ENCODE measurements around the gene TLX2.
"Not testable (repeated sequence)": the region's sequence is repeated elsewhere in the genome, so short reads cannot be mapped to it uniquely, and the experiment has no call there.

TLX2 gene

DNA sequence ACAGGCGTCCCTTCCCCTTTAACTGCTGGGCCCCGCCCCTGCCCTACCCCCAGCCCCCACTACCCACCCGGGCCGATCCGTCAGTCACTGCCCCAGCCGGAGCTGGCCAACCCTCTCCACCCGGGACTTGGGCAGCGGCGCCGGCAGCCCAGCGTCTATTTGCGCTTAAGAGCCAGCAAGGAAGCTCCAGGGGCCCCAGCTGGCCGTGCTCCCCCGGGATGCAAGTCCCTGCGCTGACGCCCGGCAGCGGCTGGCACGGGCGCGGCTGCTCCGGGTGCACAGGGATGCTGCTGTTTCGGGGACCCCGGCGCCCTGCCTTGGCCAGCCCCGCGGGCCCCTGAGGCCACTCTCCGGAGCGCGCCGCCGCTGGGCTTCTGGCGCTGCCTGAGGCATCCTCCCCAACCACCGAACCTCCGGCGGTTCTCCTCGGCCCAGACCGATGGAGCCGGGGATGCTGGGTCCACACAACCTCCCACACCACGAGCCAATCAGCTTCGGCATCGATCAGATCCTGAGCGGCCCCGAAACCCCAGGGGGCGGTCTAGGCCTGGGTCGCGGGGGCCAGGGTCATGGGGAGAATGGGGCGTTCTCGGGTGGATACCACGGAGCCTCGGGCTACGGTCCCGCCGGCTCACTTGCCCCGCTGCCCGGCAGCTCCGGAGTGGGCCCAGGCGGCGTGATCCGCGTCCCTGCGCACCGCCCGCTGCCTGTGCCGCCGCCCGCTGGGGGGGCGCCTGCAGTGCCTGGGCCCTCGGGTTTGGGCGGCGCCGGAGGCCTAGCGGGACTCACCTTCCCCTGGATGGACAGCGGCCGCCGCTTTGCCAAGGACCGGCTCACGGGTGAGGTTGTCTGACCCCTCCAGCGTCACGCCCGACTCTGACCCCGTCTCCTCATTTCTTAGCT lies at the start of gene TLX2:
Gene TLX2, plus strand, starts transcription at position 83 of the 903 bp plus-strand sequence. Its CDS starts 357 bp downstream, at position 440.
- TF ChIP-seq ZNF274 (IDR thresholded peaks at IDR 0.05; ENCODE audit: low read depth, low read length): no peak
- no peak within 1 kb of the TSS; the same call in 1 of the 2 replicates for H3K4me3 ChIP-seq (ENCODE audit: low read length)

DNA sequence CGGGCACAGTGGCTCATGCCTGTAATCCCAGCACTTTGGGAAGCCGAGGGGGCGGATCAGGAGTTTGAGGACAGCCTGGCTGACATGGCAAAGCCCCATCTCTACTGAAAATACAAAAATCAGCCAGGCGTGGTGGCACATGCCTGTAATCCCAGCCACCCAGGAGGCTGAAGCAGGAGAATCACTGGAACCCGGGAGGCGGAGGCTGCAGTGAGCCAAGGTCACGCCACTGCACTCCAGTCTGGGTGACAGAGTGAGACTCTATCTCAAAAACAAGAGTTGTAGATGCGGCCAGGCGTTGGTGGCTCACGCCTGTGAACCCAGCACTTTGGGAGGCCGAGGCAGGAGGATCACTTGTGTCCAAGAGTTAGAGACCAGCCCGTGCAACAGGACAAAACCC lies 43.5 kb upstream of the TLX2 start:
- not testable (repeated sequence) for H3K4me3 ChIP-seq (ENCODE audit: low read length)

DNA sequence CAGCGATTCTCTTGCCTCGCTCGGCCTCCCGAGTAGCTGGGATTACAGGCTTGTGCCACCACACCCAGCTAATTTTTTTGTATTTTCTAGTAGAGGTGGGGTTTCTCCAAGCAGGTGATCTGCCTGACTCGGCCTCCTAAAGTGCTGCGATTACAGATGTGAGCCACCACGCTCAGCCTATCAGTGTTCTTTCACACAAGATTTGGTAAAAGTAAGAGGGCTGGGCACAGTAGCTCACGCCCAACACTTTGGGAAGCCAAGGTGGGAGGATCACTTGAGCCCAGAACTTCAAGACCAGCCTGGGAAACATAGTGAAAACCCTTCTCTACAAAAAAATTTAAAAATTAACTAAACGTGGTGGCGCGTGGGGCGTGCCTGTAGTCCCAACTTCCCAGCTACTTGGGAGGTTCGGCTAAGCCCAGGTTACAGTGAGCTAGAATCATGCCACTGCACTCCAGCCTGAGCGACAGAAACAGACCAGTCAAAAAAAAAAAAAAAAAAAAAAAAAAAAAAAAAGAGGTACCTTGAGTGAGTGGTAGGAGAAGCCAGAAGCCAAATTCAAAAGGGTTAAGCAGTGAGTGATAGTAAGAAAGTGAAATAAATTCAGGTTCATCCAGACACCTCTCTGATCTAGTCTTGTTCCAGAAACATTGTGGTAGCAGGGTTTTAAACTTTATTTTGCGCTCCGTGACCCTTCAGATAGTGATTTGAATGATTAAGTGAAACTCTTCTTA lies 42.8 kb upstream of the TLX2 start:
- no peak for TF ChIP-seq ZNF274 (IDR thresholded peaks at IDR 0.05; ENCODE audit: low read depth, low read length)
- H3K4me3 ChIP-seq (ENCODE audit: low read length): peak overlapping the region; percentile 69

DNA sequence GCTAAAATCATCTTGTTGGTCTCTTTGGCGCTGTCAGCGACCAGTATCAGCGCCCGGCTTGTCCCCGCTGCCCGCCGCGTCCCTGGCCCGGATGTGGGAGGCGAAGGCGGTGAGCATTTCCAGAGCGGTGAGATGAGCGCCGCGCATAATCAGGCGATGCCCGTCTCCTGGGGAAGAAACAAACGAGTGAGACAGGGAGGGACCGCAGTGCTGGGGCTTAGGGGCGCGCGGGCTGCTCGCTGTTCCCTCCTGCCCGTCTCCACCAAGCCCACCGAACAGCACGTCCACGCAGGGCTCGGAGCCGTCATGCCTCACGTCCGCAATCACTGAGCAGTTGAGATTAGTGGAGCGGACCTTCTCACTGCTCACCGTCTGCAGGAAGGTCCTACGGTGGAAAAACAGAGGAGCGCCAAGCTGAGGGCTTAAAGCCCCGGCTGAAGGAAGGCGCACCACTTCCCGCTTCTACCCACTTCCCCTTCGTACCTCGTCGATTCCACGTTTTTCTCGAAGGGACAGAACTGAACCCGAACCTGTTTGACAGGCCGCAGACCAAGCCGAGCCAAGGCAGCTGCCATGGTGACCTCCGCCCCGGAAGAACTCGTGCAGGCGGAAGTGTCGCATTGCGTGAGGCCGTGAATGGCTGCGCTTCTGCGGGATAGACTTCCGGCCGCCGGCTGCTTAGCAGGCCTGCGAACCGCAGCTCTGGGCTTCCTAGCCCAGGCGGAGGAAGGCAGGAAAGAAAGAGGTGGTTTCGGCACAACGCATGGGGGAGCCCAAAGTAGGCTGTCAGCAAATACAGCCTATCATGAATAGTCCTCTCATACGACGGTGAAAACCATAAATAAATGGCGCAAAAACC lies 41.9 kb upstream of the TLX2 start, which contains the start of gene MRPL53:
Gene MRPL53, minus strand, starts transcription at position 595 of the 859 bp plus-strand sequence. Its CDS starts 20 bp downstream, at position 575.
- TF ChIP-seq ZNF274 (IDR thresholded peaks at IDR 0.05; ENCODE audit: low read depth, low read length): no peak
- peak within 1 kb of the TSS; percentile 69 for H3K4me3 ChIP-seq (ENCODE audit: low read length)

DNA sequence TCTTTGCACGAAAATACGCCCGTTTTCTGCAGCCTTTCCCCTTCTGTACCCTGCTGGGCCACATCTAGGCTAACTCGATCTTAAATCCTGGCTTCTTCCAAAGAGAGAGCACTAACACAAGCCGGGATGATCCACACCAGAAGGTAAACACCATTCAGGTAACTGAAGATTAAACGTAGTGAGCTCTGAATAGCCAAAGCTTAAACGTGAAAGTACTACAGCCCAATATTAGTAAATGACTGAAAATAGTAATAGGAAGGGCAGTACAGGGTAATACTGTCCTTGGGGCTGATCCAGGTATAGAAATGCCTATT lies 41.3 kb upstream of the TLX2 start:
- TF ChIP-seq ZNF274 (IDR thresholded peaks at IDR 0.05; ENCODE audit: low read depth, low read length): no peak
- peak overlapping the region; percentile 69 for H3K4me3 ChIP-seq (ENCODE audit: low read length)

DNA sequence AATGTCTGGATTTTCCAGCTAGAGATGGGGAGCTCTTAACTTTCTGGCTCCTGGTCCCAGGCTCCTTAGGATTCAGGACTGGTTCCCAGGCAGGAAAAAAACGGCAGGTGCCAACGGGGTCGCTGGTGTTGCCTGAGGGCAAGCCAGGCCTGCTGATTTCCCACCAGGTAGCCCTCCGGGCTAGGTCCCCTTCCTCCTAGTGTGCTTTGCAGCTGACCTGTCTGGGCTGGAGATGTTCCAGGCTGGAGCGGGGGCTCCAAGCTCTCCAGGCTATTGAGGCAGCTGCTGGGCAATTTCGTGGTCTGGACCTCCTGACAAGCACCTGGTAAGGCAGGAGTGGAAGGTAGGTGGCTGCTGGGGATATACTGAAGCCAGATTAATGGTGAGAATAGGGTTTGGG lies 39.8 kb upstream of the TLX2 start:
- H3K4me3 ChIP-seq (ENCODE audit: low read length): no peak overlapping the region
- no peak for TF ChIP-seq ZNF274 (IDR thresholded peaks at IDR 0.05; ENCODE audit: low read depth, low read length)

DNA sequence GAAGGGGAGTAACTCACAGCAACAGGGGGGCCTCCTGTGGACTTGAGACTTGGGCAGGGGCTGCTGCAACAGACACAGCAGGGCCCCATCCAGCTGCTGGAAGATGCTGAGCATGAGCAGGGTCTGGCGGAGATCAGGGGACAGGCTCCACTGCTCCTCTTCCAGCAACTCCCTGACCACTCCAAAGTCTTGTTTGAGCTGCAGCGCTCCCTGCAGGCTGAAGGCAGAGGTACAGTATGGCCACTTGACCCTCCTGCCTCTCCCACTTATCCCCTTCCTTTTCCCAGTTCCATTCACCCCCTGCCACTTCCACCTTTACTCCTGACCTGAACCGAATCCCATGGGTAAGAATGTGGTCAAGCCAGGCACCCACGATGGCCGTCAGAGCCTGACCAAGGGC lies 39.4 kb upstream of the TLX2 start:
- H3K4me3 ChIP-seq (ENCODE audit: low read length): no peak overlapping the region
- TF ChIP-seq ZNF274 (IDR thresholded peaks at IDR 0.05; ENCODE audit: low read depth, low read length): no peak

DNA sequence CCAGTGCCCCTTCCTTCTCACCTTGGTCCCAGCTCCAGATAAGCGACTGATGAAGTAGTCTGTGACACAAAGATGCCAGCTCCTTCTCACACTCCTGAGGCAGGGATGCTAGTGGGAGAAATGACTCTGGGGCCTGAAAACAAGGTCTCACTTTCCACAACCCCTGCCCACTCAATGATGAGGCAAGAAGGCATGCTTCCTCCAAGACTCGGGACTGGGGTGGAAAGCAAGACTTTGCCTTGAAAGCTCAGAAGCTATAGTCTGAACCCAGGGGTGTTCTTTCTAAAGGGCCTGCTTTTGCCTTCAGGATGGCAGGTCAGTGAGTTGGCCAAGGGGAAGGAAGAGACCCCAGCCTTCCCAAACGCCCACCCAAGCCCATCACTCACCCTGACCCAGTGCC lies 32.8 kb upstream of the TLX2 start:
- TF ChIP-seq ZNF274 (IDR thresholded peaks at IDR 0.05; ENCODE audit: low read depth, low read length): no peak
- H3K4me3 ChIP-seq (ENCODE audit: low read length): peak overlapping the region; percentile 76; the same call in 1 of the 2 replicates

DNA sequence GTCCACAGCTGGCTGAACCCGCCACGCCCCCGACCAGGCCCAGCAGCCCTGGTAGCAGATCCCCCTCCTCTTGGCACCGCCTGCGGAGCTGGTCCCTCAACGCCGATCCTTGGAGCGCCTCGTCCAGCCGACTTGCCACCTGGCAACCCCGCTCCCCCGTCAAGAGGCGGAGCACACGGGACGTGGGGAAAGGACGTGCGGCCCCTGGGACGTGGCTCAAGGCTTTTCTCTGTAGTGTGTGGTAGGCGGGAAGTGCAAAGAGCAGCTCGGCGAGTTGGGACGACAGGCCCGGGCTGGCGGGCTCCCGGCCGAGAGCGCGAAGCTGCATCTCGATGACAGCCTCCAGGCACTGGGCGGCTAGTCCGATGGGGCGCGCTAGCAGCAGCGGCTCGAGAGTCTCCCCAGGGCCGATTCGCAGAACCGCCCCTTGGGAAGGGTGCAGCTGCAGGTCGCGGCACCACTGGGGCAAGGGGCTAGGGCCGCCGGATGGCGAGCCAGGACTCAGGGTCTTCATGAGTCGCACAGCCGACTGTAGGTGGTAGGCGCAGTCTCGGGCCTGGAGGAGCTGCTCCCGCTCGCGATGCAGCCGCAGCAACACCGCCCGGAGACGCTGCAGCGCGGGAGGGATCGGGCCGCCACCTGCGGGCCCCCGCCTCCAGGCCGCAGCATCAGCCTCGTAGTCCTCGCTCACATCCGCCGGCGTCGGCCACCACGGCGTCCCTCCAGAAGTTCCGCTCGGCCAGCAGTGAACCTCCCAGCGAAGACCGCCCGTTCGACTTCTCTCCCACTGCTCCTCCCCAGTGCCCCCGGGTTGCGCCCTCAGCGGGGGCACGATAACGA lies 32.1 kb upstream of the TLX2 start:
- H3K4me3 ChIP-seq (ENCODE audit: low read length): peak overlapping the region; percentile 76
- TF ChIP-seq ZNF274 (IDR thresholded peaks at IDR 0.05; ENCODE audit: low read depth, low read length): no peak

DNA sequence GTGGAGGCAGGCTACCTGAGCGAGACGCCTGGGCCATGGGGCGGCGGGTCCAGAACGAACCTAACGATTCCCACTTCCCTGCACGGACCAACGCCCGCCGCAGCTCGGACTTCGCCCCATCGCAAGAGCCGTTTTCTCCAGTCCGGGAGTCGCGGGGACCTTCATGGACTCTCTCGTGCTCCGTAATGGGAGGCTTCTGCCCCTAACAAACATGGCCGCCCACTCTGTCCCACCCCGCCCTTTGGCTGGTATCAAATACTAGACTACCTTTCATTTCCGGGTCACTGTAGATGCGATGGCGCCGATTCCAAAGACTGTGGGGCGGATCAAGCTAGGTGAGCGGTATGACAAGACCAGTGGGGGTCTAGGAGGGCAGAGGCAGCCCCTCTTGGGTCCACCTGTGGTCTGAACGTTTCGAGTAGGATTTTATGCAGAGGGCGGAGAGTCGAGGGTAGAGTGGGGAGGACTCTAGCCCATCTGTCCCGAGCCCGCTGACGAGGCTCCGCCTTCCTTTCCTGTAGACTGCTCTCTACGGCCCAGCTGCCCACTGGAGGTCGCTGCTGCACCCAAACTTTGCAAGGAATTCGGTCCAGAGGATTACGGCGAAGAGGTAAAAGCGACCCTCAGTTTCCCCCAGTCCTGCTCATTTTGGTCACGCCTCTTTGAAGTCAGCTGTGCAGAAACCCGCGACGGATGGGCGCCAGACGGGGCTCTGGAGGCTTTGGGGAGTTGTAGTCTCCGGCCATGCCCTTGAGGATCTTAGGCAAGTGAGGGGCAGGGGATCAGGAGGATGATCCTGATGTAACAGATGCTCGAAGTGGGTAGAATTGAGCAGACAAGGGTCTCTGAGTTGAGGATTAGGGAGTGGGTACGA lies 31.2 kb upstream of the TLX2 start, which contains the start of the genes CCDC142 and TTC31:
Gene CCDC142, minus strand, starts transcription at position 198 of the 874 bp plus-strand sequence. Its CDS starts 161 bp downstream, at position 37.
Gene TTC31, plus strand, starts transcription at position 281 of the 874 bp plus-strand sequence. Its CDS starts 15 bp downstream, at position 296.
- peak within 1 kb of the TSS; percentile 76 for H3K4me3 ChIP-seq (ENCODE audit: low read length)
- no peak for TF ChIP-seq ZNF274 (IDR thresholded peaks at IDR 0.05; ENCODE audit: low read depth, low read length)

DNA sequence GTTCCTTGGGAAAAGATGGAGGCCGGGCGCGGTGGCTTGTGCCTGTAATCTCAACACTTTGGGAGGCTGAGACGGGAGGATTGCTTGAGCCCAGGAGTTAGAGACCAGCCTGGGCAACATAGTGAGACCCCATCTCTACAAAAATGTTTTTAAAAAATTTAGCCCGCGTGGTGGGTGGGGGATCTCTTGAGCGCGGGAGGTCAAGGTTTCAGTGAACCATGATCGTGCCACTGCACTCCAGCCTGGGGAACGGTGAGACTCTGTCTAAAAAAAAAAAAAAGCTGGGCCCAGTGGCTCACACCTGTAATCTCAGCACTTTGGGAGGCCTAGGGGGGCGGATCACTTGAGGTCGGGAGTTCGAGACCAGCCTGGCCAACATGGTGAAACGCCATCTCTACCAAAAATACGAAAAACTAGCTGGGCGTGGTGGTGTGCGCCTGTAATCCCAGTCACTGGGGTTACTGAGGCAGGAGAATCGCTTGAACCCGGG lies 30.5 kb upstream of the TLX2 start:
- H3K4me3 ChIP-seq (ENCODE audit: low read length): peak overlapping the region; percentile 76; the same call in 1 of the 2 replicates

DNA sequence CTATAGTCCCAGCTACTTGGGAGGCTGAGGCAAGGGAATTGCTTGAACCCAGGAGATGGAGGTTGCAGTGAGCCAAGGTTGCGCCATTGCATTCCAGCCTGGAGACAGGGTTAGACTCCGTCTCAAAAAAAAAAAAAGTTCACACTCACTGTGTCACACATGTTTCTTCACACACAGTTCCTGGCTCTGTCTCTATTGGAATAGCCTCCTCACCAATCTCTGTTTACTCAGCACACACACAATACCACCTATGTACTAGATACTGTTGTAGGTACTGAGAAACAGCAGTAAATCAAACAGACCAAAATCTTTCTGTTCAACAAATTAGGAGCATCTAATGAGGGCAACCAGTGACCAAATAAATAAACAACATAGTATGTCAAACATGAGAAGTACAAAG lies 28.1 kb upstream of the TLX2 start:
- TF ChIP-seq ZNF274 (IDR thresholded peaks at IDR 0.05; ENCODE audit: low read depth, low read length): no peak

More for the DNA sequence above, 28.1 kb upstream of the TLX2 start:
- H3K4me3 ChIP-seq (ENCODE audit: low read length): no peak overlapping the region
